Left lobe of liver (tissue), 2 donors: ENCODE results near the gene ITSN1. TPM values are rescaled to one million over a fixed set of nuclear protein-coding genes. Genes with fewer than 3 reads are reported as not detected.
A peak's percentile ranks its signal among the peaks of the same experiment; 100 is the strongest.
"Not testable (repeated sequence)": the region's sequence is repeated elsewhere in the genome, so short reads cannot be mapped to it uniquely, and the experiment has no call there.

ENCODE experiments used
- ATAC-seq: fragments of 200-7000 bp; cut with Tn5 transposase; one replicate; pipeline ENCODE4 v1.9.1; 2020; ENCODE audit warnings: mild to moderate bottlenecking, moderate library complexity
- DNase-seq: peaks from one replicate; pipeline ENCODE4 v3.0.0-alpha.2; 2020; ENCODE audit warnings: low spot score
- total RNA-seq: library from RNA; stranded (reverse); gene quantifications from one replicate; pipeline ENCODE4 v1.2.1, GENCODE V29; 2021
- donor health status: DM: no; HTN: no; CAD: no; lungs with moderate emphysema.
- donor health status: DM: no; HTN: yes; CAD: no.

The ITSN1 gene
- total RNA-seq, 1 donor from 2014 or later, result 33.6 TPM

DNA sequence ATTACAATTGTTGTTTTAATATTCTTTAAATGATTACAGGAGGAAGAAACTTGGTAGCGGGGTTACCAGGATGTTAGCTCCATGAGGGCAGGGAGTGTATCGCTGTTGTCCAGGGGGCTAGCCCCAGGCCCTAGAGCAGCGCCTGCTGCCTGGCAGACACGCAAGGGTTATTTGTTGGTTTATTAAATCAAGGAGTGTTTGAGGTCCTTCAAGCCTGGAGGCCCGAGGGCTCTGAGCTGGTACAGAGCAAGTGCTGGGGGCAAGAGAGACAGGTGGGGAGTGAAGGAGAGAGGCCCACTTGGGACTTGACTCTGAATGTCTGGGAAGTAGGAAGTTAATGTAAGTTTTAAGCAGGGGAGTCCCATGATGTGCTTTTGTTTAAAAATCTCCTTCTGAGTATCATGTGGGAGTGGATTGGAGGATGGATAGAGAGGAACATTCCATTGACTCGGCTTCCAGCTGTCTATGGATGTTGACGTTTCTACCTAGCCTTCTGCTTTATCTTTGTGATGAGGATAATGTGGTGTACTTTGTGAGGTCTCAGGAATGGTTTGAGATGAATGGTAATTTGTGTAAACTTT, 8.7 kb downstream of the ITSN1 start:
- ATAC-seq (no peak), DNase-seq (no peak)

GRCh38 chr21:33651965-33652680, 9.8 kb downstream of the ITSN1 start:
- DNase-seq, result no peak

DNA sequence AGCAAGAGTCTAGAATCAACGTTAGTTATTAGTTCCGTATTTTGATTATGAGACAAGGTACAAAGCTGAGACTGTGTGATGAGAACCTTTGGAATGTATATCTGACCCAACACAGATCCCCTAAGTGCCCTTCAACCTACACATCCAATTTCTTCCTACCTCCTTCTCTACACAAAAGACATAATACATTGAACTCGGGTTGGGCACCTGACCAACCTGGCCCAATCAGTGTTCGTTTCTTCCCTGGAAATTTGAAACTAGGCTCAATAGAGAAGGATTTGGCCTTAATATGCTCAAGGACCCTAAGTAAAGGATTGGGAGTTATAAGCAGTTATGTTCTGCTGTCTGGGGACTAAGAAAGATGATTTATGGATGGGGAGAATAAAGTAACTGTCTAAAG, 12.1 kb downstream of the ITSN1 start:
- no peak for DNase-seq
- ATAC-seq, result no peak

More at GRCh38 chr21:33651965-33652680, 9.8 kb downstream of the ITSN1 start:
- ATAC-seq, result peak; percentile 22

GRCh38 chr21:33655588-33656221, 13.4 kb downstream of the ITSN1 start:
- DNase-seq, result no peak
- ATAC-seq, result no peak

DNA sequence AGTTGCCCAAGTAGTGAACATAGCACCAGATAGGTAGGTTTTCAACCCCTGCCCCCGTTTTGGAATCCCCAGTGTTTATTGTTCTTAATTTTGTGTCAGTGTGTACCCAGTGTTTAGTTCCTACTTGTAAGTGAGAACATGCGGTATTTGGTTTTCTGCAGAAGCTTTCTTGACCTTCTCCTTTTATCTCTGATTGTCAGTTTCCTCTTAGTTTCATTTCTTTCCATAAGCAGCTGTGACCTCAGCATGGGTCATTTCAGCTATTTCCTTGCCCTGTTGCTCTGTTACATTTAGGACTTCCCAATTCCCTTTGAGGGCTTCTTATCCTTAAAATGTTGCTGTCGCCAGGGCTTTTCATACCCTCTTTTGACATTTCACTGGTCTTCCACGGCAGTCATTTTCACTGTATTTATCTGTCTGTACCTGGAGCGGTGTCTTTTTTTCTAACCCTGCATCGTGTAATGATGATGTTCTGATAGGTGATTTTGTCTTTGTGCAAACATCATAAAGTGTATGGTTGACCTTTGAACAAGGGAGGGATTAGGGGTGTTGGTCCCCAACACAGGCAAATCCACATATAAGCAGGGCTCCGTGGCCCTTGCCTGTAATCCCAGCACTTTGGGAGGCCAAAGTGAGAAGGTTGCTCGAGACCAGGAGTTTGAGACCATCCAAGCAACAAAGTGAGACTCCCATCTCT, 15.0 kb downstream of the ITSN1 start:
- no peak for DNase-seq

DNA sequence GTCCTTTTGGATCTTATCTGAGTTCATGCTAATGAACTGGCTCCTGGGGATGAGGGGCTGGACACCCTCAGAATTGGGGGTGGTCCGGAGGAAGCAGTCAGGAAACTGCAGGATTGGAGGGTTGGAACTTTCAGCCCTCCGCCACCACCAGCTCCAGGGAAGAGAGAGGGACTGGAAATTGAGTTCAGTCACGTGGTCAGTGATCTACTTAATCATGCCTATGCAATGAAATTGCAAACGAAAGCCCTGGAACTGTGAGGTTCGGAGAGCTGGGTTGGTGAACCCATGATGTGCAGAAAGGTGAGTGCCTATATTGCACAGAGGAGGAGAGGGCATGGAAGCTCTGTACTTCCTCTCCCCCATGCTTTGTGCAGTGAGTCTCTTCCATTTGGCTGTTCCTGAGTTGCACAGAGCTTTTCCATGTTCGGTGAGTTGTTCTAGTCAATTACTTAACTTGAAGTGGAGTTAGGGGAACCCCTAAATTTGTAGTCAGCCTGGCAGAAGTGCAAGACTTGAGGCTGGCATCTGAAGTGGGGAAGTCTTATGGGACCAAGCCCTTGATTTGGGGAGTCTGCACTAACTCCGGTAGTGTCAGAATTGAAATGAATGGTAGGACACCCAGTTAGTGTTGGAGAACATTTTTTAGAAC, 16.7 kb downstream of the ITSN1 start:
- ATAC-seq (peak; percentile 17), DNase-seq (no peak)

More for the DNA sequence above, 15.0 kb downstream of the ITSN1 start:
- ATAC-seq, result peak; percentile 45

DNA sequence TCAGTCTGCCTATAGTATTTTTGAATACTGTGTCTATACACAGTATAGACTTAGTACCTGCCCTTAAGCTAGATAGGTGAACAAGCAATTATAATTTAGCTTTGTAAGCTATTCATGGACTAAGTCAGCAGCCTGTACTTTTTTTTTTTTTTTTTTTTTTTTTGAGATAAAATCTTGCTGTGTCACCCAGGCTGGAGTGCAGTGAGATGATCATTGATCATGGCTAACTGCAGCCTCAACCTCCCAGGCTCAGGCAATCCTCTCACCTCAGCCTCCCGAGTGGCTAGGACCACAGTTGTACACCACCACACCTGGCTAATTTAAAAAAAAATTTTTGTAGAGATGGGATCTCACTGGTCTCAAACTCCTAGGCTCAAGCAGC, 17.3 kb downstream of the ITSN1 start:
- no peak for DNase-seq
- ATAC-seq, result peak; percentile 25

- DNase-seq (no peak), ATAC-seq (no peak)
Measured at GRCh38 chr21:33660406-33660805, 18.1 kb downstream of the ITSN1 start.

- ATAC-seq, result no peak
- no peak for DNase-seq
Measured at GRCh38 chr21:33661146-33661545, 18.8 kb downstream of the ITSN1 start.

- ATAC-seq, result no peak
- no peak for DNase-seq
Measured at GRCh38 chr21:33662046-33662445, 19.7 kb downstream of the ITSN1 start.

DNA sequence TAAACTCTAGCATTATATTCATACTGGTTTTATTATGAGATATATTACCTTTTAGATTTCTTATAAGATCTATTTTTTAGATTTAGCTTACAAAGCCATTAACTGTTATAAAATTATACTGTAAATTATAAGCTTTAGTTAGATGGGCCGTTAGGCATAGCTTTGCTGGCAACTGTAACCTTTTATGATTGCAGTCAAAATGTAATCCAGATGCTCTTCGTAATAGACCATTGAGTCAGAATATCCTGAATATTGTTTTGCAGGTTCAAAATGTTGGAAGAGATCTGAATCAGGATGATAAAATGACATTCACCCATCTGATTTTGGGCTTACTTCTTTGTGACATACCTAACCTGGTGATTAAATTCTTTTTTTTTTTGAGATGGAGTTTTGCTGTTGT, 20.9 kb downstream of the ITSN1 start:
- ATAC-seq (no peak), DNase-seq (no peak)

DNA sequence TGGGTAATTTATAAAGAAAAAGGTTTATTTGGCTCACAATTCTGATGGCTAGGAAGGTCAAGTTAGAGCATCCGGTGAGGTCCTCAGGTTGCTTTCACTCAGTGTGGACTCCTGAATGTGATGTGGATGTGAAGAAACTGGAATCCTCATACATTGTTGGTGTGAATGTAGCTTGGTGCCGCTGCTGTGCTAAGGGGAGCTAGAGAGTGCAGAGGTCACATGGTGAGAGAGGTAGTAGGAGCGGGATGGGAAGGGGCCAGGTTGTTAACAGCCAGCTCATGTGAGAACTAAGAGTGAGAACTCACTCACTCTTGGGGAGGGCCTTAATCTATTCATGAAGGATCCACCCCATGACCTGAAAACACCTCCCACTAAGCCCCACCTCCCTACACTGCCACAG, 21.8 kb downstream of the ITSN1 start:
- no peak for DNase-seq
- no peak for ATAC-seq

- ATAC-seq (peak; percentile 53), DNase-seq (no peak)
Measured at GRCh38 chr21:33666153-33666552, 23.9 kb downstream of the ITSN1 start.

- ATAC-seq, result no peak
- DNase-seq, result no peak
Measured at GRCh38 chr21:33667636-33668035, 25.3 kb downstream of the ITSN1 start.

DNA sequence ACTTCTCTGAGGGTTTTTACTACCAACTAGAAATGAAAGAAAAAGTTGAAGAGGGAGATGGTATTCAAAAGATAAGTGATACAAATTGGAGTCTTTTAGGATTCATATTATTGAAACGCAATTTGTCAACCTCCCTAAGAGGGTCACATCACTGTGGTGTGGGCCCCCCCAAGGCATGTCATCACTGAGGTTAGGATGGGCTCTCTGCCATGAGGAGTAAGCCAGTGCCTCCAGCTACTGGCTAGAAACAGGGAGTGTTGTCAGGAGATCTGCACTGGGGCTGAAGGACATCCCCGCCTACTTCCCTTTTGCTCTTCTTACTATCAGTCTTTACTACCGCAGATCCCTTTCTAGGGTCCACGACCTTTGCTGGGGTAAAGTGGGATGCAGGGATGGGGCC, 25.9 kb downstream of the ITSN1 start:
- DNase-seq (no peak), ATAC-seq (peak; percentile 25)

DNA sequence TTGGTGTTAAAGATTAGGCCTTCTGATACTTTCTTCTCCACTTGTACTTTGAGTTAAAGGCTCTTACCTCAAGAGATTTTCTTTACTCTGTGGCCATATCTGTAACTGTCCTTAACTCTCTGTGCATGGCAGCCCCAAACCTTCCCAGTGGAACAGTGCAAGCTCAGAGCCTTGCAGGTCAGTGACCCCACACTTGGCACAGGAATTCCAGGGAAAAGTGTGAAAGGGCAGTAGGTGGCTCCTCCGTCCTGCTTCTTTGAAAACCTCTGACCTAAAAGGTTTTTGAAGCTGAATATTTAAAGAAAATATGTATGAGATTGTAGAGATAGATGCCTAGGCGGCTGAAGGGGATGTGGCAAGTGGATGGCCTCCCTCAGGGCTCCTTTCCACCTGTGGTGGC, 26.3 kb downstream of the ITSN1 start:
- peak; percentile 93 for ATAC-seq
- DNase-seq, result peak; percentile 67

- no peak for ATAC-seq
- no peak for DNase-seq
Measured at GRCh38 chr21:33670076-33670978, 28.0 kb downstream of the ITSN1 start.

DNA sequence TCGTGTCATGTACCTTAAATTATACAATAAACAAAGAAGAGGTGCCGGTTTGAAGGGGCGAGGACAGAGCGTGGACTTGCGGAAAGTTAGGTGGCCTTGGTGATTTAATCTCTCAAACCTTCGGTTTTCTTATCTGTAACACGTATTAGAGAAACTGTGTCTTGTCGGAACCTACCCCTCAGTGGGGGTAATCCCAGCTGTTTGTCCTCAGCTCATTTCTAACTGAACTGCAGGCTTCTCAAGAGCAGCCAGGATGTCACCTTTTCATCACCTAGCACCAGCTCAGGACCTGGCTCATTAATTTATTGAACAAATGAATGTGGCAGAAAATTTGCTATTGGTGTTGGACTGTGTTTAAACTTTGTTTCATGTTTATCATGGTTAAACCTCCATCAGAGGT, 31.2 kb downstream of the ITSN1 start:
- ATAC-seq (no peak), DNase-seq (no peak)

- no peak for ATAC-seq
- no peak for DNase-seq
Measured at GRCh38 chr21:33674226-33674625, 31.9 kb downstream of the ITSN1 start.

DNA sequence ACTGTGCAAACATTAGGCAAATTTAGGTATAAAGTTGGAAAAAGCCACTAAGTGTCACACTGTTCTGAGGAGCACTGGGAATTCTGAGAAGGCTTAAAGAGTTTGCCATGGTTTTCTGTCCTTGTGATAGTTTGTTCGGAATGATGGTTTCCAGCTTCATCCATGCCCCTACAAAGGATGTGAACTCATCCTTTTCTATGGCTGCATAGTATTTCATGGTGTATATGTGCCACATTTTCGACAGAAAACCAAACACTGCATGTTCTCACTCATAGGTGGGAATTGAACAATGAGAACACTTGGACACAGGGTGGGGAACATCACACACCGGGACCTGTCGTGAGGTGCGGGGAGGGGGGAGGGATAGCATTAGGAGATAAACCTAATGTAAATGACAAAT, 34.4 kb downstream of the ITSN1 start:
- ATAC-seq, DNase-seq: not testable (repeated sequence)
